Measurements from ENCODE around the gene MEF2B.

The MEF2B gene

DNA sequence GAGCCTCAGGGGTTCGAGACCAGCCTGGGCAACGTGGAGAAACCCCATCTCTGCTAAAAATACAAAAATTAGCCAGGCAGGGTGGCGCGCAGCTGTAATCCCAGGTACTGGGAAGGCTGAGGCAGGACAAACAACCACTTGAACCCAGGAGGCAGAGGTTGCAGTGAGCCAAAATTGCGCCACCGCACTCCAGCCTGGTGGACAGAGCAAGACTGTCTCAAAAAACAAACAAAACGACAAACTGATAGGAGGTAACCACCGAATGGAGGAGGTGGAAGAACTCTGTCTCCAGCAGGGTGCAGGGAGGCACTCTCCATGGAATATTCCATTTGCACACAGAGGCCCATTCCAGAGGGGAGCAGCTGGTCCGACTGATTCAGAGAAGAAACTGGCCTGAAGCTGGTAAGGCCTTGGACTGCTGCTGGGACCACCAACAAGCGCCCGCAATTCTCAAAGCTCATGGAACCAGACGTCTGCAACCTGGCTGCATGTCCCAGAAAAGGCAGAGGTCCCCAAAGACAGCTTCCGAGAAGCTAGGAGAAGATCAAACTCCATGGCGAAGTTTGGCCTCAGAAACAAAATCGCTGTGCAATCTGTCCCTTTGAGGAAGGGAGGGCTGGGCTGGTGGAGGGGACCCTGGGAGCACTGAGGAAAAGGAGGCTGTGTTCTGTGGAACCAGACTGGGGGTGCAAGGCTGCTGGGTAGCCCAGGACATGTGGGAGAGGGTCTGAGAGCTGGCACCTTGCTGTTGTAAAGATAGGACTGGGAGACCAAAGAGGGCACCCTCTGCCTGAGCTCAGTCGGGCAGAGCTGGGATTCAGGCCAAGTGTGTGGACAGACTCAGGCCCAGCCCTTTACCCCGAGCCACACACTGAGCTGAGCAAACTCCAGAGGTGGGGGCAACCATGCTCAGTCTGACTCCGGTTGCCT lies 71.1 kb downstream of the MEF2B start:
- no peak for DNase-seq (ENCODE audit: low read depth in 2 of 2)

DNA sequence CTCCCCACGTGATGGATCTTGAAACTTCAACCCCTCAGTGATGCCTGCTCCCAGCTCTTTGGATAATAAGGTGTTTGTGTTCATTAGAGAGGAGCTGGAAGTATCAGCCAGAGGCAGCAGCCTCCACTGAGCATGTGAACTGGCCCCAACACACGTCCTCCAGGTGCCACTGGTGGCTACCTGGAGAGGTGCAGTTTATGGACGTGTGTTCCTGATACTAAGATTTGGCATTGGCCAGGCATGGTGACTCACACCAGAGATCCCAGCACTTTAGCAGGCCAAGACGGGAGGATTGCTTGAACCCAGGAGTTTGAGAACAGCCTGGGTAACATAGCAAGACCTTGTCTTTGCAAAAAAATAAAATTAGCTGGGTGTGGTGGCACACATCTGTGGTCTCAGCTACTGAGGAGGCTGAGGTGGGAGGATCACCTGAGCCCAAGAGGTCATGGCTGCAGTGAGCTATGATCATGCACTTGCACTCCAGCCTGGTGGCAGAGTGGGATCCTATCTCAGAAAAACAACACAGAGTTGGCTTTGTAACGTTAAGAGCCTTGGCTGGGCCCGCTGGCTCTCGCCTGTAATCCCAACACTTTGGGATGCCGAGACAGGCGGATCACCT lies 71.9 kb downstream of the MEF2B start:
- DNase-seq (ENCODE audit: low read depth in 2 of 2) = no peak

DNA sequence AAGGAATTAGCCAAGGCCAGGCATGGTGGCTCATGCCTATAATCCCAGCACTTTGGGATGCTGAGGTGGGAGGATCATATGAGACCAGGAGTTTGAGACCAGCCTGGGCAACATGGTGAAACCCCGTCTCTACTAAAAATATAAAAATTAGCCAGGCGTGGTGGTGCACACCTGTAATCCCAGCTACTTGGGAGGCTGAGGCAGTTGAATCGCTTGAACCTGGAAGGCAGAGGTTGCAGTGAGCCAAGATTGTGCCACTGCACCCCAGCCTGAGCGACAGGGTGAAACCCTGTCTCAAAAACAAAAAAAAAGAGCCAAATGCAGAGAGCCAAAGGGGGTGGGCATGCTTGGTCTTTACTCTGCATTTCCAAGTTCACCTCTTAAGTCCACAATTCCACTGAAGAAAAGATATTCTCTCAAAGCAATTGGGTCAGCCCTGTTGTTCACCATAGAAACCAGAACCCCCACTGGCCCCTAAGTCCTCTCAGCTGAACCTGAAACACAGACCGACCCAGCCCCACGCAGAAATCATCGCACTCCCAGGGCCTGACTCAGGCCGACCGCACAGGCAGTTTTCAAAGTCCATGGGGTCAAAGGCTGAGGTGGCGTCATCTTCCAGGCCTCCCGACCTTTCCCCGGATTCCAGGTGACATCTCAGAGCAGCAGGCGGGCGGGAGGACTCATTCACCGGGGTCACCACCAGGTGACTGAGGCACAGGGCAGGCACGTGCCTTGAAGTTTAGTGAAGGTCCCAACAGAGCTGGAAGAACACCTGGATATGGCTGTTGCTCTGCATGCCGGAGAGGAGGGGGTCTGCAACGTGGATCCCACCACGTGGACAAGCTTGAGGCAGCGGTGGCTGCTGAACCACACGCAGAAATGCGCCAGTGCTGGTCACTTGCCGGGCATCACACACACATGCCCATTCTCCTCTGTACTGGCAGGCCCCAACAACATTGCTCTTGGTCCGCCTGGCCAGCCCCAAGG lies 73.1 kb downstream of the MEF2B start:
- no peak for DNase-seq (ENCODE audit: low read depth in 2 of 2)

DNA sequence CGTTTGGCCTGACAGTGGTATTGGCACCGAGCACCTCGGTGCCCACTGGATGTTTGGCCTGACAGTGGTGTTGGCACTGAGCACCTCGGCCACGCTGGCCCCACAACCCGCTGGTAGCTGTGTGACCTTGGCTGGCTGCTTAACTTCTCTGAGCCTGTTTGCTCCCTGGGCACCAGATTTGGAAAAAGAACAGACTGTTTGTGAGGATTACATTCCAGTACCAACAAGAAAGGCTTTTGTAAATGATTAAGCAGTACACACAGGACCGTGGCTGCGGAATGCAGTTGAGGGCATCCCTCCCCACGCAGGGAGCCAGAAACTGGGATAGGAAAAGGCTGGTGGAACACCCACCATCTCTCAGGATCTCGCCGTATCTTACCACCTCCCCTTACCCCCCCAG lies 74.4 kb downstream of the MEF2B start:
- DNase-seq (ENCODE audit: low read depth in 2 of 2) = no peak

Measured in stimulated activated CD8-positive, alpha-beta memory T cell treated with anti-CD3 and anti-CD28 coated beads, Interleukin-15, amount 100 ng/mL, for 4 hours (primary cell).